Natural killer cell treated with Interleukin-12 subunit alpha and Interleukin-12 subunit beta and Interleukin-15 and Interleukin-18, amount 100 ng/mL, for 72 hours (primary cell): Measurements from ENCODE around the gene DAAM1. TPM values are rescaled to one million over a fixed set of nuclear protein-coding genes. Genes with fewer than 3 reads are reported as not detected.

Experiments
- ATAC-seq, 2 donors: fragments of 150-1000 bp; cut with Tn5 transposase in 1 of 2; sonication (Bioruptor Pico), chemical (Tn5 transposase) in 1 of 2; 2 replicates each; pipeline ENCODE4 v1.10.0; 2021
- DNase-seq: peaks from one replicate; pipeline ENCODE4 v3.0.0; 2022; ENCODE audit warnings: low spot score
- H3K27ac Mint-ChIP-seq, 2 donors: 1 replicate in 1 of 2; 2 replicates in 1 of 2; pipeline ENCODE4 v1.8.0; 2022; ENCODE audit warnings: mixed read lengths in 2 of 2, mild to moderate bottlenecking in 1 of 2, moderate library complexity in 1 of 2
- H3K27me3 Mint-ChIP-seq, 2 donors: 1 replicate in 1 of 2; 2 replicates in 1 of 2; pipeline ENCODE4 v1.8.0; 2022; ENCODE audit warnings: mixed read lengths in 2 of 2
- H3K36me3 Mint-ChIP-seq: one replicate; pipeline ENCODE4 v1.8.0; 2022; ENCODE audit warnings: mixed read lengths
- H3K4me1 Mint-ChIP-seq, 2 donors: 1 replicate in 1 of 2; 2 replicates in 1 of 2; pipeline ENCODE4 v1.8.0; 2022; ENCODE audit warnings: low read depth in 2 of 2, mixed read lengths in 2 of 2, mild to moderate bottlenecking in 1 of 2
- H3K4me3 Mint-ChIP-seq: one replicate; pipeline ENCODE4 v1.8.0; 2022; ENCODE audit warnings: mixed read lengths
- H3K9me3 Mint-ChIP-seq: 2 replicates; pipeline ENCODE4 v1.8.0; 2022; ENCODE audit warnings: mixed read lengths
- total RNA-seq, 2 donors: library from RNA; stranded (reverse); gene quantifications; one replicate each; pipeline ENCODE4 v1.2.3, GENCODE V29; 2022

DAAM1 gene
- 10 to 100 TPM; 21.3 to 22.5 TPM for total RNA-seq

- Mint-ChIP-seq H3K36me3 (no peaks in the 10 kb centered on the region), H3K4me3 (peak within 1 kb of the TSS; percentile 100), H3K27ac (peak within 1 kb of the TSS; percentile 74 to 88), H3K9me3 (no peaks in the 10 kb centered on the region), H3K27me3 (peaks cover 20 to 29% of the 10 kb centered on the region in 2 donors), H3K4me1 (peaks cover 14 to 24% of the 10 kb centered on the region in 2 donors)
- ATAC-seq (peak; percentile 98 to 99), DNase-seq (peak; percentile 98)
These were observed at the start of gene DAAM1 for GRCh38 chr14:59188461-59189090. Gene DAAM1, plus strand, starts transcription at chr14:59188667. Its CDS starts 74,811 bp downstream, at chr14:59263478.

- DNase-seq (no peak), ATAC-seq (no peak)
- H3K4me3 Mint-ChIP-seq = no peak overlapping the region
- no peaks in the 10 kb centered on the region for H3K4me1 Mint-ChIP-seq
- H3K9me3 Mint-ChIP-seq = no peaks in the 10 kb centered on the region
- peaks cover 8 to 18% of the 10 kb centered on the region in 2 donors for H3K27me3 Mint-ChIP-seq
- no peak overlapping the region for H3K27ac Mint-ChIP-seq
- H3K36me3 Mint-ChIP-seq = no peaks in the 10 kb centered on the region
These were observed 49.1 kb upstream of the DAAM1 start for GRCh38 chr14:59139324-59139723.

- Mint-ChIP-seq H3K9me3 (no peaks in the 10 kb centered on the region), H3K4me3 (no peak overlapping the region), H3K27me3 (peaks cover 8 to 11% of the 10 kb centered on the region in 2 donors), H3K27ac (no peak overlapping the region), H3K36me3 (no peaks in the 10 kb centered on the region), H3K4me1 (no peaks in the 10 kb centered on the region)
- ATAC-seq (no peak), DNase-seq (no peak)
These were observed 48.2 kb upstream of the DAAM1 start for GRCh38 chr14:59140106-59140843.

- Mint-ChIP-seq H3K36me3 (no peaks in the 10 kb centered on the region), H3K4me3 (no peak overlapping the region), H3K27ac (no peak overlapping the region), H3K9me3 (no peaks in the 10 kb centered on the region), H3K4me1 (no peaks in the 10 kb centered on the region), H3K27me3 (peaks cover 5 to 11% of the 10 kb centered on the region in 2 donors)
- DNase-seq = no peak
- no peak for ATAC-seq
These were observed 42.0 kb upstream of the DAAM1 start for GRCh38 chr14:59146484-59146883.

- H3K4me1 Mint-ChIP-seq = no peaks in the 10 kb centered on the region
- H3K36me3 Mint-ChIP-seq = no peaks in the 10 kb centered on the region
- no peaks in the 10 kb centered on the region for H3K9me3 Mint-ChIP-seq
- H3K27ac Mint-ChIP-seq = no peak overlapping the region
- ATAC-seq (no peak), DNase-seq (no peak)
- H3K4me3 Mint-ChIP-seq = no peak overlapping the region
- H3K27me3 Mint-ChIP-seq = peaks cover 4 to 8% of the 10 kb centered on the region in 2 donors
These were observed 41.5 kb upstream of the DAAM1 start for GRCh38 chr14:59147007-59147406.

GRCh38 chr14:59148334-59148900 lies 40.0 kb upstream of the DAAM1 start:
- DNase-seq = no peak
- Mint-ChIP-seq H3K27ac (no peak overlapping the region), H3K4me3 (no peak overlapping the region), H3K4me1 (no peaks in the 10 kb centered on the region), H3K27me3 (no peaks in the 10 kb centered on the region), H3K36me3 (no peaks in the 10 kb centered on the region), H3K9me3 (no peaks in the 10 kb centered on the region)
- no peak for ATAC-seq

- no peak for ATAC-seq
- no peaks in the 10 kb centered on the region for H3K27me3 Mint-ChIP-seq
These were observed 37.5 kb upstream of the DAAM1 start for GRCh38 chr14:59150990-59151389.

GRCh38 chr14:59154373-59154772 lies 34.1 kb upstream of the DAAM1 start:
- no peak for DNase-seq
- Mint-ChIP-seq H3K36me3 (no peaks in the 10 kb centered on the region), H3K27me3 (peaks cover 0 to 6% of the 10 kb centered on the region in 2 donors), H3K9me3 (no peaks in the 10 kb centered on the region), H3K4me3 (no peak overlapping the region), H3K27ac (no peak overlapping the region), H3K4me1 (no peaks in the 10 kb centered on the region)
- ATAC-seq = no peak

More at GRCh38 chr14:59150990-59151389, 37.5 kb upstream of the DAAM1 start:
- Mint-ChIP-seq H3K27ac (no peak overlapping the region), H3K4me1 (no peaks in the 10 kb centered on the region), H3K9me3 (no peaks in the 10 kb centered on the region), H3K4me3 (no peak overlapping the region), H3K36me3 (no peaks in the 10 kb centered on the region)
- DNase-seq = no peak

- no peak for ATAC-seq
- no peaks in the 10 kb centered on the region for H3K9me3 Mint-ChIP-seq
These were observed 32.6 kb upstream of the DAAM1 start for GRCh38 chr14:59155886-59156285.

GRCh38 chr14:59159169-59159568 lies 29.3 kb upstream of the DAAM1 start:
- DNase-seq (no peak), ATAC-seq (no peak)
- Mint-ChIP-seq H3K27me3 (peaks cover 5 to 8% of the 10 kb centered on the region in 2 donors), H3K4me1 (peaks cover 0 to 2% of the 10 kb centered on the region in 2 donors), H3K27ac (no peak overlapping the region), H3K4me3 (no peak overlapping the region), H3K36me3 (no peaks in the 10 kb centered on the region), H3K9me3 (no peaks in the 10 kb centered on the region)

More at GRCh38 chr14:59155886-59156285, 32.6 kb upstream of the DAAM1 start:
- Mint-ChIP-seq H3K4me3 (no peak overlapping the region), H3K36me3 (no peaks in the 10 kb centered on the region), H3K27me3 (peaks cover 0 to 6% of the 10 kb centered on the region in 2 donors), H3K27ac (no peak overlapping the region), H3K4me1 (no peaks in the 10 kb centered on the region)
- DNase-seq = no peak

- no peaks in the 10 kb centered on the region for H3K36me3 Mint-ChIP-seq
- ATAC-seq = no peak
- DNase-seq = no peak
- no peaks in the 10 kb centered on the region for H3K9me3 Mint-ChIP-seq
- H3K27ac Mint-ChIP-seq = no peak overlapping the region
- H3K4me3 Mint-ChIP-seq = no peak overlapping the region
- H3K27me3 Mint-ChIP-seq = peaks cover 9 to 15% of the 10 kb centered on the region in 2 donors
- H3K4me1 Mint-ChIP-seq = peaks cover 0 to 2% of the 10 kb centered on the region in 2 donors
These were observed 28.0 kb upstream of the DAAM1 start for GRCh38 chr14:59160506-59160905.

GRCh38 chr14:59161561-59162175 lies 26.8 kb upstream of the DAAM1 start:
- H3K4me3 Mint-ChIP-seq = no peak overlapping the region
- peaks cover 12 to 15% of the 10 kb centered on the region in 2 donors for H3K27me3 Mint-ChIP-seq
- ATAC-seq = peak in 1 of 2 donors; percentile 52
- H3K9me3 Mint-ChIP-seq = no peaks in the 10 kb centered on the region
- no peaks in the 10 kb centered on the region for H3K36me3 Mint-ChIP-seq
- DNase-seq = no peak
- H3K4me1 Mint-ChIP-seq = peaks cover 0 to 2% of the 10 kb centered on the region in 2 donors
- no peak overlapping the region for H3K27ac Mint-ChIP-seq

GRCh38 chr14:59166258-59166657 lies 22.2 kb upstream of the DAAM1 start:
- Mint-ChIP-seq H3K4me1 (peaks cover 0 to 2% of the 10 kb centered on the region in 2 donors), H3K4me3 (no peak overlapping the region), H3K27ac (no peak overlapping the region), H3K36me3 (no peaks in the 10 kb centered on the region), H3K9me3 (no peaks in the 10 kb centered on the region), H3K27me3 (peaks cover 9 to 12% of the 10 kb centered on the region in 2 donors)
- DNase-seq (no peak), ATAC-seq (no peak)

GRCh38 chr14:59175404-59175803 lies 13.1 kb upstream of the DAAM1 start:
- no peak overlapping the region for H3K4me3 Mint-ChIP-seq
- no peak for ATAC-seq
- H3K36me3 Mint-ChIP-seq = no peaks in the 10 kb centered on the region
- no peak overlapping the region for H3K27ac Mint-ChIP-seq
- H3K9me3 Mint-ChIP-seq = no peaks in the 10 kb centered on the region
- no peak for DNase-seq
- peaks cover 0 to 14% of the 10 kb centered on the region in 2 donors for H3K27me3 Mint-ChIP-seq
- H3K4me1 Mint-ChIP-seq = peaks cover 3 to 5% of the 10 kb centered on the region in 2 donors
